ENCODE data around the gene SIN3A. TPM values are rescaled to one million over a fixed set of nuclear protein-coding genes. Genes with fewer than 3 reads are reported as not detected.

The SIN3A gene
- total RNA-seq, 1 experiment from 2014 or later: 45.5 TPM

DNA sequence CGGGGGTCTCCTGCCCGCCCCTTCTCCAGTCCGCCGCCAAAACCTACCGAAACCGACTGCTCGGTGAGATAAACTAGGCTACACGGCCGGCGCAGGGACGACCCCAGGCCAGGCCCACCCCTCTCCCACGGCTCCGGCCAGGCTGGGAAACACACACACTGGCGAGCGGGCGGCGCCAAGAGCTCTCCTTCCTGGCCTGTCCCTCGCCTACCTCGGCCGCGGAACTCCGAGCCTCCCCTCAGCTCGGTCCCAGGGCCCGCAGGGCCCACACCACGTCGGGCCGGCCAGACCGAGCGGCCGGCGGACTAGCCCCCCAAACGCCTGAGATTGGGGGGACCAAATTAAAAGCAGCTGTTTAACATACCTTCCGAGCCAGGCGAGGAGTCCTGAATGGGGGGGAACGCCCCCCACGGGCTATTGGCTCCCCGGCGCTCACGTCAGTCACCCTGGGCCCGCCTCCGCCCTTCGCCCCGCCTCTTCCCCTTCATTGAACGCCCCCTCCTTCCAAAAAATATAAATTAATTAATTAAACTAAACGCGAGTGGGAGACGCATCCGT, 4.0 kb upstream of the SIN3A start:
- TSS peak; percentile 20 for BruUV-seq (replicated peaks)

DNA sequence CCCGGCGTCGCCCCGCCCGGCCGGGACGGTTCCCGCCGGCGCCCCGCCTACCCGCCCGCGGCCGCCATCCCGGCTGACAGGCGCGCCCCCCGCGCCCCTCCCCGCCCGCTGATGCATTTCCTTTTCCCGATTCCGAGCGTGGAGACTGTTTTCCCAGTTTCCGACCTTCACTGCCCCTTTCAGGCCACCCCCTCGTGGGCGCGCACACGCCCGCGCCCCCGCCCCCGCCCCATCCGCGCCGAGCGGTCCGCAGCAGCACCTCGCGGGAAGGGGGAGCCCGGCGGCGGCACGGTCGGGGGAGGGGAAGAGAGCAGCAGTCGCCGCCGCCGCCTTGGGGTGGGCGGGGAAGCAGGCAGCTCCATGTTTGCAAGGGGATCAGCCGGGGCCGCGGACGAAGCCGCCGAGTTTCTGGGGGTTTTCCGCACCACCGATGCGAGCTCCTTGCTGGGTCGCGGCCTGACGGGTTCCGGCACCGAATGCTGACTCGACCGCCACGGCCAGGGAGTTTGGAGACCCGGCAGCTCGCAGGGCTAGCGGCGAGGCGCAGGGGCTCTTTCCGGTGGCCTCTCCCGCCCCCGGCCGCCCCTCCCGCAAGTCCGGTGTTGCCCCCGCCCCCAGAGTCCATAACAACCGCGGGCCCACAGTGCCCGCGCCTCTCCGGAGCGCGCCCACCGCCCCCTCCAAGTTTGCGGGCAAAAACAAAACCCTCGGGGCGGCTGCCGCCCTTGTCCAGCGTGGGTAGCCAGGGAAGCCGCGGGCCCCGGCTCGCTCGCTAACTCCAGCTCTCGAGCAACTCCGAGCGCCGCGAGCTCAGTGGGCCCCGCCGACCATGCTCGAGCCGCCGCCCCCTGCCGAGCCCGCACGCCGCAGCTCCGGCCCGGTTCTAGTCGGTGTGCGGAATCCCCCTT, 3.2 kb upstream of the SIN3A start:
- H3K27ac Mint-ChIP-seq (ENCODE audit: low read depth, unreplicated experiment): peak overlapping the region; percentile 89

More for the DNA sequence above, 4.0 kb upstream of the SIN3A start:
- no peak for TF ChIP-seq CTCF (IDR thresholded peaks at IDR 0.05; ENCODE audit: unreplicated experiment)
- Mint-ChIP-seq H3K27me3 (ENCODE audit: insufficient read depth, unreplicated experiment) (no peaks in the 10 kb centered on the region), H3K36me3 (ENCODE audit: insufficient read depth, unreplicated experiment) (peaks cover 12% of the 10 kb centered on the region), H3K9me3 (ENCODE audit: unreplicated experiment) (no peaks in the 10 kb centered on the region), H3K27ac (ENCODE audit: low read depth, unreplicated experiment) (peak overlapping the region; percentile 89), H3K4me1 (ENCODE audit: insufficient read depth, unreplicated experiment) (peaks cover 16% of the 10 kb centered on the region), H3K4me3 (ENCODE audit: unreplicated experiment) (peak overlapping the region; percentile 89)
- CTCF ChIA-PET: interaction anchor here (0.6 to 1.4 kb wide), 7 partner anchors 10 to 171 kb away, joined by 3 to 5 read pairs (median 3); partner anchors contain the start of gene SNUPN
- DNase-seq (ENCODE audit: unreplicated experiment): peak; percentile 87
- POLR2A ChIA-PET: interaction anchor here (0.6 to 9.2 kb wide), 31 partner anchors 8 to 591 kb away, joined by 3 to 245 read pairs (median 5); partner anchors contain the start of genes IMP3, MAN2C1, MPI and NEIL1
- intact Hi-C loops (cut with micrococcal nuclease): loop anchor here (2.0 kb wide), 1 partner anchor 87 kb away; the partner anchor contains the start of gene MAN2C1

GRCh38 chr15:75453703-75454470, 2.4 kb upstream of the SIN3A start:
- H3K27me3 Mint-ChIP-seq (ENCODE audit: insufficient read depth, unreplicated experiment): no peaks in the 10 kb centered on the region
- peaks cover 22% of the 10 kb centered on the region for H3K4me1 Mint-ChIP-seq (ENCODE audit: insufficient read depth, unreplicated experiment)
- peak; percentile 100 for DNase-seq (ENCODE audit: unreplicated experiment)
- BruUV-seq (replicated peaks): no TSS peak
- H3K9me3 Mint-ChIP-seq (ENCODE audit: unreplicated experiment): no peaks in the 10 kb centered on the region
- H3K36me3 Mint-ChIP-seq (ENCODE audit: insufficient read depth, unreplicated experiment): peaks cover 18% of the 10 kb centered on the region
- intact Hi-C loops (cut with micrococcal nuclease): loop anchor here (2.0 to 5.0 kb wide), 4 partner anchors 85 to 187 kb away; partner anchors contain the start of genes IMP3, MAN2C1, PTPN9 and SNUPN
- POLR2A ChIA-PET: interaction anchor here (0.6 to 9.2 kb wide), 33 partner anchors 10 to 587 kb away, joined by 3 to 245 read pairs (median 5); partner anchors contain the start of genes C15orf39, IMP3, MAN2C1 and PPCDC
- CTCF ChIA-PET: interaction anchor here (0.5 to 1.5 kb wide), 7 partner anchors 11 to 387 kb away, joined by 3 to 6 read pairs (median 3); partner anchors contain the start of gene IMP3
- TF ChIP-seq CTCF (IDR thresholded peaks at IDR 0.05; ENCODE audit: unreplicated experiment): no peak
- peak overlapping the region; percentile 89 for H3K4me3 Mint-ChIP-seq (ENCODE audit: unreplicated experiment)
- H3K27ac Mint-ChIP-seq (ENCODE audit: low read depth, unreplicated experiment): peak overlapping the region; percentile 85

More for the DNA sequence above, 3.2 kb upstream of the SIN3A start:
- Mint-ChIP-seq H3K36me3 (ENCODE audit: insufficient read depth, unreplicated experiment) (peaks cover 17% of the 10 kb centered on the region), H3K4me1 (ENCODE audit: insufficient read depth, unreplicated experiment) (peaks cover 16% of the 10 kb centered on the region), H3K27me3 (ENCODE audit: insufficient read depth, unreplicated experiment) (no peaks in the 10 kb centered on the region), H3K9me3 (ENCODE audit: unreplicated experiment) (no peaks in the 10 kb centered on the region), H3K4me3 (ENCODE audit: unreplicated experiment) (peak overlapping the region; percentile 89)
- CTCF ChIA-PET: interaction anchor here (0.5 to 1.4 kb wide), 7 partner anchors 9 to 386 kb away, joined by 3 to 6 read pairs (median 3); partner anchors contain the start of gene IMP3
- POLR2A ChIA-PET: interaction anchor here (0.5 to 9.2 kb wide), 45 partner anchors 9 to 1957 kb away, joined by 3 to 245 read pairs (median 5); partner anchors contain the start of genes C15orf39, IMP3, MAN2C1 and MPI
- BruUV-seq (replicated peaks): no TSS peak
- no peak for TF ChIP-seq CTCF (IDR thresholded peaks at IDR 0.05; ENCODE audit: unreplicated experiment)
- no peak for DNase-seq (ENCODE audit: unreplicated experiment)
- intact Hi-C loops (cut with micrococcal nuclease): loop anchor here (2.0 to 5.0 kb wide), 3 partner anchors 86 to 173 kb away; partner anchors contain the start of genes MAN2C1, PTPN9 and SNUPN

All from MCF 10A (cell line).